H1 (cell line): ENCODE measurements around the gene TMEM272. TPM values are rescaled to one million over a fixed set of nuclear protein-coding genes. Genes with fewer than 3 reads are reported as not detected.

ENCODE experiments used
- ATF3 ChIP-seq: IDR thresholded peaks from 2 replicates; pipeline ENCODE4 v1.6.1; 2011; ENCODE audit warnings: low read depth, mild to moderate bottlenecking, low read length; ENCODE audit not compliant: insufficient read depth
- BCL11A ChIP-seq, 2 experiments: IDR thresholded peaks; one replicate each; pipeline ENCODE4 v1.6.1; 2011; ENCODE audit warnings: low read depth in 2 of 2, low read length in 2 of 2, mild to moderate bottlenecking in 2 of 2
- SIN3A ChIP-seq, 2 experiments: IDR thresholded peaks in 1 of 2; conservative IDR thresholded peaks in 1 of 2; 2 replicates each; pipeline ENCODE4 v1.6.1; 2011 to 2012; ENCODE audit warnings: low read length in 2 of 2, improper control_type of control experiment in 1 of 2, low read depth in 1 of 2, mild to moderate bottlenecking in 1 of 2
- polyA plus RNA-seq, 7 experiments: library from polyadenylated mRNA; depleted of rRNA in 3 of 7; stranded (reverse) in 5 of 7; unstranded in 2 of 7; fragments of >200 nt in 5 of 7; fragments of 200-250 nt in 2 of 7; gene quantifications; 1 replicate in 5 of 7; 2 replicates in 1 of 7; 4 replicates in 1 of 7; pipeline versions ENCODE4 v1.2.1 to v1.2.3, GENCODE V29; 2011 to 2013; ENCODE audit warnings: missing spikeins in 2 of 7, mixed read lengths in 2 of 7
- total RNA-seq: library from RNA; stranded (reverse); fragmentation: NEBNext Ultra II Directional; extraction: Animal tissue kit (Norgen Biotek cat#: 25700); gene quantifications from 2 replicates; pipeline ENCODE4 v1.2.1, GENCODE V29; 2021
- TF ChIP-seq, protein P1 (sequence below), 3 experiments: IDR thresholded peaks; 1 replicate in 2 of 3; 2 replicates in 1 of 3; pipeline versions ENCODE4 v1.5.1 to v1.6.1; 2011; ENCODE audit warnings: low read length in 3 of 3, mild to moderate bottlenecking in 3 of 3, inconsistent platforms in 2 of 3, low read depth in 1 of 3, moderate library complexity in 1 of 3; ENCODE audit not compliant: insufficient read depth in 1 of 3; ENCODE audit errors: control extremely low read depth in 1 of 3
- TF ChIP-seq, protein P2 (sequence below): fragments of 300-600 bp; sonication (generic); IDR thresholded peaks from 2 replicates; pipeline ENCODE4 v1.7.1; 2012; ENCODE audit warnings: low read length, moderate library complexity, mild to moderate bottlenecking, inconsistent platforms; ENCODE audit not compliant: insufficient replicate concordance

TMEM272 gene
- total and polyA plus RNA-seq, 2 of the 8 experiments (the other 6 are each of a cell fraction or from before 2014, with no cell fraction given): 0.05 TPM; not detected in 1

GRCh38 chr13:51814825-51815650 lies 29.9 kb downstream of the TMEM272 start (continued):
- TF ChIP-seq, protein P1, sequence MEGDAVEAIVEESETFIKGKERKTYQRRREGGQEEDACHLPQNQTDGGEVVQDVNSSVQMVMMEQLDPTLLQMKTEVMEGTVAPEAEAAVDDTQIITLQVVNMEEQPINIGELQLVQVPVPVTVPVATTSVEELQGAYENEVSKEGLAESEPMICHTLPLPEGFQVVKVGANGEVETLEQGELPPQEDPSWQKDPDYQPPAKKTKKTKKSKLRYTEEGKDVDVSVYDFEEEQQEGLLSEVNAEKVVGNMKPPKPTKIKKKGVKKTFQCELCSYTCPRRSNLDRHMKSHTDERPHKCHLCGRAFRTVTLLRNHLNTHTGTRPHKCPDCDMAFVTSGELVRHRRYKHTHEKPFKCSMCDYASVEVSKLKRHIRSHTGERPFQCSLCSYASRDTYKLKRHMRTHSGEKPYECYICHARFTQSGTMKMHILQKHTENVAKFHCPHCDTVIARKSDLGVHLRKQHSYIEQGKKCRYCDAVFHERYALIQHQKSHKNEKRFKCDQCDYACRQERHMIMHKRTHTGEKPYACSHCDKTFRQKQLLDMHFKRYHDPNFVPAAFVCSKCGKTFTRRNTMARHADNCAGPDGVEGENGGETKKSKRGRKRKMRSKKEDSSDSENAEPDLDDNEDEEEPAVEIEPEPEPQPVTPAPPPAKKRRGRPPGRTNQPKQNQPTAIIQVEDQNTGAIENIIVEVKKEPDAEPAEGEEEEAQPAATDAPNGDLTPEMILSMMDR (IDR thresholded peaks at IDR 0.05; ENCODE audit: control extremely low read depth in 1 of 3, insufficient read depth in 1 of 3, low read depth in 1 of 3, low read length in 3 of 3): peak; percentile 60 to 92 (median 86)
- no peak for TF ChIP-seq ATF3
- TF ChIP-seq SIN3A (conservative IDR thresholded peaks at IDR 0.05 in 1 of 2, IDR thresholded peaks at IDR 0.05 in 1 of 2; ENCODE audit: low read depth in 1 of 2, low read length in 2 of 2): no peak
- TF ChIP-seq BCL11A (IDR thresholded peaks at IDR 0.05; ENCODE audit: low read depth in 2 of 2, low read length in 2 of 2): no peak
- TF ChIP-seq, protein P2, sequence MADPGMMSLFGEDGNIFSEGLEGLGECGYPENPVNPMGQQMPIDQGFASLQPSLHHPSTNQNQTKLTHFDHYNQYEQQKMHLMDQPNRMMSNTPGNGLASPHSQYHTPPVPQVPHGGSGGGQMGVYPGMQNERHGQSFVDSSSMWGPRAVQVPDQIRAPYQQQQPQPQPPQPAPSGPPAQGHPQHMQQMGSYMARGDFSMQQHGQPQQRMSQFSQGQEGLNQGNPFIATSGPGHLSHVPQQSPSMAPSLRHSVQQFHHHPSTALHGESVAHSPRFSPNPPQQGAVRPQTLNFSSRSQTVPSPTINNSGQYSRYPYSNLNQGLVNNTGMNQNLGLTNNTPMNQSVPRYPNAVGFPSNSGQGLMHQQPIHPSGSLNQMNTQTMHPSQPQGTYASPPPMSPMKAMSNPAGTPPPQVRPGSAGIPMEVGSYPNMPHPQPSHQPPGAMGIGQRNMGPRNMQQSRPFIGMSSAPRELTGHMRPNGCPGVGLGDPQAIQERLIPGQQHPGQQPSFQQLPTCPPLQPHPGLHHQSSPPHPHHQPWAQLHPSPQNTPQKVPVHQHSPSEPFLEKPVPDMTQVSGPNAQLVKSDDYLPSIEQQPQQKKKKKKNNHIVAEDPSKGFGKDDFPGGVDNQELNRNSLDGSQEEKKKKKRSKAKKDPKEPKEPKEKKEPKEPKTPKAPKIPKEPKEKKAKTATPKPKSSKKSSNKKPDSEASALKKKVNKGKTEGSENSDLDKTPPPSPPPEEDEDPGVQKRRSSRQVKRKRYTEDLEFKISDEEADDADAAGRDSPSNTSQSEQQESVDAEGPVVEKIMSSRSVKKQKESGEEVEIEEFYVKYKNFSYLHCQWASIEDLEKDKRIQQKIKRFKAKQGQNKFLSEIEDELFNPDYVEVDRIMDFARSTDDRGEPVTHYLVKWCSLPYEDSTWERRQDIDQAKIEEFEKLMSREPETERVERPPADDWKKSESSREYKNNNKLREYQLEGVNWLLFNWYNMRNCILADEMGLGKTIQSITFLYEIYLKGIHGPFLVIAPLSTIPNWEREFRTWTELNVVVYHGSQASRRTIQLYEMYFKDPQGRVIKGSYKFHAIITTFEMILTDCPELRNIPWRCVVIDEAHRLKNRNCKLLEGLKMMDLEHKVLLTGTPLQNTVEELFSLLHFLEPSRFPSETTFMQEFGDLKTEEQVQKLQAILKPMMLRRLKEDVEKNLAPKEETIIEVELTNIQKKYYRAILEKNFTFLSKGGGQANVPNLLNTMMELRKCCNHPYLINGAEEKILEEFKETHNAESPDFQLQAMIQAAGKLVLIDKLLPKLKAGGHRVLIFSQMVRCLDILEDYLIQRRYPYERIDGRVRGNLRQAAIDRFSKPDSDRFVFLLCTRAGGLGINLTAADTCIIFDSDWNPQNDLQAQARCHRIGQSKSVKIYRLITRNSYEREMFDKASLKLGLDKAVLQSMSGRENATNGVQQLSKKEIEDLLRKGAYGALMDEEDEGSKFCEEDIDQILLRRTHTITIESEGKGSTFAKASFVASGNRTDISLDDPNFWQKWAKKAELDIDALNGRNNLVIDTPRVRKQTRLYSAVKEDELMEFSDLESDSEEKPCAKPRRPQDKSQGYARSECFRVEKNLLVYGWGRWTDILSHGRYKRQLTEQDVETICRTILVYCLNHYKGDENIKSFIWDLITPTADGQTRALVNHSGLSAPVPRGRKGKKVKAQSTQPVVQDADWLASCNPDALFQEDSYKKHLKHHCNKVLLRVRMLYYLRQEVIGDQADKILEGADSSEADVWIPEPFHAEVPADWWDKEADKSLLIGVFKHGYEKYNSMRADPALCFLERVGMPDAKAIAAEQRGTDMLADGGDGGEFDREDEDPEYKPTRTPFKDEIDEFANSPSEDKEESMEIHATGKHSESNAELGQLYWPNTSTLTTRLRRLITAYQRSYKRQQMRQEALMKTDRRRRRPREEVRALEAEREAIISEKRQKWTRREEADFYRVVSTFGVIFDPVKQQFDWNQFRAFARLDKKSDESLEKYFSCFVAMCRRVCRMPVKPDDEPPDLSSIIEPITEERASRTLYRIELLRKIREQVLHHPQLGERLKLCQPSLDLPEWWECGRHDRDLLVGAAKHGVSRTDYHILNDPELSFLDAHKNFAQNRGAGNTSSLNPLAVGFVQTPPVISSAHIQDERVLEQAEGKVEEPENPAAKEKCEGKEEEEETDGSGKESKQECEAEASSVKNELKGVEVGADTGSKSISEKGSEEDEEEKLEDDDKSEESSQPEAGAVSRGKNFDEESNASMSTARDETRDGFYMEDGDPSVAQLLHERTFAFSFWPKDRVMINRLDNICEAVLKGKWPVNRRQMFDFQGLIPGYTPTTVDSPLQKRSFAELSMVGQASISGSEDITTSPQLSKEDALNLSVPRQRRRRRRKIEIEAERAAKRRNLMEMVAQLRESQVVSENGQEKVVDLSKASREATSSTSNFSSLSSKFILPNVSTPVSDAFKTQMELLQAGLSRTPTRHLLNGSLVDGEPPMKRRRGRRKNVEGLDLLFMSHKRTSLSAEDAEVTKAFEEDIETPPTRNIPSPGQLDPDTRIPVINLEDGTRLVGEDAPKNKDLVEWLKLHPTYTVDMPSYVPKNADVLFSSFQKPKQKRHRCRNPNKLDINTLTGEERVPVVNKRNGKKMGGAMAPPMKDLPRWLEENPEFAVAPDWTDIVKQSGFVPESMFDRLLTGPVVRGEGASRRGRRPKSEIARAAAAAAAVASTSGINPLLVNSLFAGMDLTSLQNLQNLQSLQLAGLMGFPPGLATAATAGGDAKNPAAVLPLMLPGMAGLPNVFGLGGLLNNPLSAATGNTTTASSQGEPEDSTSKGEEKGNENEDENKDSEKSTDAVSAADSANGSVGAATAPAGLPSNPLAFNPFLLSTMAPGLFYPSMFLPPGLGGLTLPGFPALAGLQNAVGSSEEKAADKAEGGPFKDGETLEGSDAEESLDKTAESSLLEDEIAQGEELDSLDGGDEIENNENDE: no peak
